ENCODE data around the gene SIX4. TPM values are rescaled to one million over a fixed set of nuclear protein-coding genes. Genes with fewer than 3 reads are reported as not detected.
A peak's percentile ranks its signal among the peaks of the same experiment; 100 is the strongest.

The SIX4 gene
- total and polyA plus RNA-seq, 7 donors: 0.85 to 44.8 (median 26.1) TPM

DNA sequence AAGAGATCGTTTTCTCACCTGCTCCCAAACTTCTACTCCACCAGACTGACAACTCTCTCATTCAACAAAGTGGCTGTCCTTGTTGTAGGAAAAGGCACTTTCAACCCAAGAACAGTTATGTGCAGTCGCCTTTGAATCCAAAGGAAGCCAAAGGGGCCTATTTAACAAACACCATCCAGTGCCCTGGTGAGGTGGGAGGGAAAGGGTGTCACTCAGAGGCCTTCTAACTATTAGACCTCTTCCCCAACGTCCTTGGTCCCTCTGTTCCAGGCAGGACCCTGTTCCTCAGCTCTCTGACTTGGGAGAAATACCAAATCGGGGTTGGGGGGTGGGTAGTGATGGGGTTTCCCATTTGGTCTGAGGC lies 3.2 kb downstream of the SIX4 start:
- intact Hi-C loops (cut with DNase I): loop anchor here (2.0 to 10.0 kb wide), 7 partner anchors 64 to 534 kb away; no protein-coding TSS in a partner anchor
- Histone ChIP-seq H3K4me1 (peaks cover 32% of the 10 kb centered on the region), H3K27me3 (ENCODE audit: insufficient read depth in 3 of 3, low read length in 2 of 3) (no peaks in the 10 kb centered on the region), H3K9me3 (no peaks in the 10 kb centered on the region), H3K27ac (peak overlapping the region; percentile 97), H3K4me3 (peak overlapping the region; percentile 96), H3K36me3 (ENCODE audit: insufficient read depth in 1 of 2, low read depth in 1 of 2) (peaks cover 0 to 41% of the 10 kb centered on the region in 2 donors)
- 20 to 26% (median 20%) methylated on average over 4 of the region's 4 CpGs for WGBS, 3 donors
- no peak for DNase-seq
- TF ChIP-seq CTCF (IDR thresholded peaks at IDR 0.05): no peak
- no peak for ATAC-seq

DNA sequence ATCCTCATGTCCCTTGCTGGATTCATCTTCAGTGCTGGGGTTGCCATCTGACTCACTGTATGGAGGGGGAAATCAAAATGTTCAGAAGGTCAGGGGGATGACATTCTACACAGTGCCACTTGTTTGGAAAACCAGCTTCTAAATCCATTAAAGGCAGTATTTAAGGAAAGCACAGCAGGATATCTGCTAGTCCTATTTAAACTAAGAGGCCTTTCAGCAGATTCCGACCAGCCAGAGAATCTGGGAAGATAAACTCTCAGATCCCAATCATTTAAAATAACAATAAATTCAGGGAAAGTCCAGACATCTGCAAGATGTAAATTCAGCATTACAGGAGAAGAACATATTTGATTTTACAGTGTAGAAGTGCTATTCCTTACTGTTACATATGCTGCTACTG lies 3.8 kb downstream of the SIX4 start:
- intact Hi-C loops (cut with DNase I): loop anchor here (2.0 to 10.0 kb wide), 7 partner anchors 63 to 534 kb away; no protein-coding TSS in a partner anchor
- no peak for TF ChIP-seq CTCF (IDR thresholded peaks at IDR 0.05)
- Histone ChIP-seq H3K27ac (peak overlapping the region; percentile 97), H3K4me3 (peak overlapping the region; percentile 96), H3K36me3 (ENCODE audit: insufficient read depth in 1 of 2, low read depth in 1 of 2) (peaks cover 0 to 41% of the 10 kb centered on the region in 2 donors), H3K4me1 (peaks cover 38% of the 10 kb centered on the region), H3K9me3 (no peaks in the 10 kb centered on the region), H3K27me3 (ENCODE audit: insufficient read depth in 3 of 3, low read length in 2 of 3) (no peaks in the 10 kb centered on the region)
- WGBS, 3 donors: 70 to 85% (median 74%) methylated on average over 1 of the region's 1 CpG
- ATAC-seq (no peak), DNase-seq (no peak)

DNA sequence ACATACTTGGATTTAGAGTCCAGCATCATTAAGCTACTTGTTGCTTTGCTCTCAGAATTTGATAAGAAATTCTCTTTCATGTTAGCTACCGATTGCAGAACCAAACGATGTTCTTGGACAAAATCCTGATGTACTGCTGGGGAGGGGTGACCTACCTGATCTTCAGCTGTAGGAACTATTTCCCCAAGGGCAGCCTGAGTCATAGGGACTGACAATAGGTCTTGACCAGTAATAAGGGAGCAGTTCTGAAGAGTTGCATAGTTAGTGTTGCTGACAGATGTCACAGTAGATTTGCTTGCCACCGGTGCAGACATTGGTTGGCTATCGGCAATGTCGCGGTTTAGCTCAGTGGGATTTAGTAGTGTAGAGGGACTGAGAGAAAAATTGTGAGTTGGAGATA lies 10.6 kb downstream of the SIX4 start:
- H3K36me3 ChIP-seq (ENCODE audit: insufficient read depth in 1 of 2, low read depth in 1 of 2): peaks cover 0 to 32% of the 10 kb centered on the region in 2 donors
- no peak for DNase-seq
- no peaks in the 10 kb centered on the region for H3K27me3 ChIP-seq (ENCODE audit: insufficient read depth in 3 of 3, low read length in 2 of 3)
- 31 to 58% (median 41%) methylated on average over 6 of the region's 6 CpGs for WGBS, 3 donors
- ATAC-seq: peak; percentile 39 to 88 (median 78)
- intact Hi-C loops (cut with DNase I): no loop called here
- H3K9me3 ChIP-seq: no peaks in the 10 kb centered on the region
- TF ChIP-seq CTCF (IDR thresholded peaks at IDR 0.05): no peak
- H3K4me1 ChIP-seq: peaks cover 43% of the 10 kb centered on the region
- peak overlapping the region; percentile 10 for H3K4me3 ChIP-seq
- H3K27ac ChIP-seq: peak overlapping the region; percentile 25

GRCh38 chr14:60710494-60710893 lies 13.7 kb downstream of the SIX4 start:
- Histone ChIP-seq H3K27me3 (ENCODE audit: insufficient read depth in 3 of 3, low read length in 2 of 3) (no peaks in the 10 kb centered on the region), H3K4me1 (peaks cover 29% of the 10 kb centered on the region)
- no peak for ATAC-seq

More at GRCh38 chr14:60710494-60710893, 13.7 kb downstream of the SIX4 start:
- TF ChIP-seq CTCF (IDR thresholded peaks at IDR 0.05): no peak
- Histone ChIP-seq H3K27ac (no peak overlapping the region), H3K36me3 (ENCODE audit: insufficient read depth in 1 of 2, low read depth in 1 of 2) (peaks cover 0 to 11% of the 10 kb centered on the region in 2 donors), H3K4me3 (no peak overlapping the region), H3K9me3 (no peaks in the 10 kb centered on the region)
- intact Hi-C loops (cut with DNase I): no loop called here
- no peak for DNase-seq

Measured in psoas muscle (tissue), 8 donors.